GM12878 (cell line): ENCODE results near the gene SSBP3. TPM values are rescaled to one million over a fixed set of nuclear protein-coding genes. Genes with fewer than 3 reads are reported as not detected.

Source experiments
- ATAC-seq: fragments of 200-7000 bp; cut with Tn5 transposase; 3 replicates; pipeline ENCODE4 v1.9.1; 2020; ENCODE audit warnings: mild to moderate bottlenecking, moderate library complexity
- BruUV-seq: library from RNA; stranded (reverse); fragments of 400-500 nt; replicated peaks from 2 replicates; lab custom pipeline; 2021; lab: Mats Ljungman, UMichigan
- CTCF ChIA-PET: fragments of 300-600 bp; sonication (Branson Sonifier 250); formaldehyde crosslinking; extraction: SDS; loops from one replicate; lab custom pipeline; 2021; ENCODE audit warnings: inconsistent platforms; lab: Yijun Ruan, JAX
- POLR2A ChIA-PET: fragments of 350-600 bp; formaldehyde crosslinking; extraction: SDS; loops from one replicate; lab custom pipeline; 2021; ENCODE audit warnings: inconsistent platforms; lab: Charles Lee
- RAD21 ChIA-PET: fragments of 300-600 bp; sonication (Branson Sonifier 250); formaldehyde crosslinking; loops from one replicate; lab custom pipeline; 2023; ENCODE audit warnings: antibody characterized with exemption; ENCODE audit not compliant: unreplicated experiment; lab: Charles Lee
- SMC1A ChIA-PET: fragments of 300-600 bp; sonication (Branson Sonifier 250); formaldehyde crosslinking; loops from one replicate; lab custom pipeline; 2023; ENCODE audit not compliant: unreplicated experiment, uncharacterized antibody; lab: Charles Lee
- DNase-seq: peaks from one replicate; pipeline ENCODE4 v3.0.0-alpha.2; 2011; ENCODE audit warnings: low read depth, low spot score
- FAIRE-seq: peaks from 3 replicates; lab custom pipeline; 2011; peaks lifted over from hg19 to GRCh38; lab: Jason Lieb, UNC
- H2AFZ ChIP-seq: 2 replicates; pipeline ENCODE4 v1.6.0; 2011; ENCODE audit warnings: low read depth, low read length, control low read depth; ENCODE audit not compliant: control insufficient read depth
- H3K27ac ChIP-seq: 2 replicates; pipeline ENCODE4 v1.5.1; 2011; ENCODE audit warnings: control low read depth; ENCODE audit not compliant: control insufficient read depth, insufficient read depth
- H3K27me3 ChIP-seq, 2 experiments: replicated peaks in 1 of 2; 2 replicates each; pipeline versions ENCODE4 v1.6.0 to v1.6.1; 2011; ENCODE audit warnings: low read length in 1 of 2; ENCODE audit not compliant: control insufficient read depth in 2 of 2, insufficient read depth in 2 of 2
- H3K36me3 ChIP-seq, 2 experiments: 2 replicates each; pipeline ENCODE4 v1.5.1; 2011; ENCODE audit warnings: low read length in 1 of 2; ENCODE audit not compliant: control insufficient read depth in 2 of 2, insufficient read depth in 2 of 2
- H3K4me1 ChIP-seq: 2 replicates; pipeline ENCODE4 v1.6.1; 2011; ENCODE audit warnings: mild to moderate bottlenecking, low read length, moderate library complexity, mixed read lengths; ENCODE audit not compliant: control insufficient read depth, insufficient read depth
- H3K4me2 ChIP-seq: 2 replicates; pipeline ENCODE4 v1.6.0; 2011; ENCODE audit warnings: control low read depth; ENCODE audit not compliant: control insufficient read depth, insufficient read depth
- H3K4me3 ChIP-seq: fragments of 200-600 bp; sonication (generic); 2 replicates; pipeline ENCODE4 v1.5.1; 2016
- H3K79me2 ChIP-seq: 2 replicates; pipeline ENCODE4 v1.6.0; 2011; ENCODE audit warnings: low read length; ENCODE audit not compliant: control insufficient read depth, insufficient read depth
- H3K9ac ChIP-seq: 2 replicates; pipeline ENCODE4 v1.8.0; 2011; ENCODE audit warnings: low read length, control low read depth, mixed read lengths; ENCODE audit not compliant: control insufficient read depth, insufficient read depth
- H3K9me3 ChIP-seq: replicated peaks from 3 replicates; pipeline ENCODE4 v1.5.1; 2011; ENCODE audit warnings: mild to moderate bottlenecking, low read length; ENCODE audit not compliant: control insufficient read depth, insufficient read depth
- H4K20me1 ChIP-seq: 2 replicates; pipeline ENCODE4 v1.6.0; 2011; ENCODE audit not compliant: control insufficient read depth, insufficient read depth
- FOS ChIP-seq: IDR thresholded peaks from 3 replicates; pipeline ENCODE4 v1.6.1; 2011; ENCODE audit warnings: borderline replicate concordance; ENCODE audit not compliant: insufficient read length; ENCODE audit errors: extremely low read depth
- GABPA ChIP-seq: IDR thresholded peaks from 2 replicates; pipeline ENCODE4 v1.6.1; 2014; ENCODE audit warnings: antibody characterized with exemption, low read depth, mild to moderate bottlenecking, inconsistent platforms
- KAT2A ChIP-seq: conservative IDR thresholded peaks from 2 replicates; pipeline ENCODE4 v1.6.1; 2011; ENCODE audit warnings: low read depth, low read length; ENCODE audit not compliant: control insufficient read depth
- PRDM15 ChIP-seq: fragments of 450-650 bp; formaldehyde crosslinking; IDR thresholded peaks from 2 replicates; pipeline ENCODE4 v1.4.0; 2020; ENCODE audit warnings: mild to moderate bottlenecking, moderate library complexity
- RUNX3 ChIP-seq: IDR thresholded peaks from 2 replicates; pipeline ENCODE4 v1.6.1; 2012; ENCODE audit warnings: low read length, inconsistent platforms
- TCF3 ChIP-seq: IDR thresholded peaks from 2 replicates; pipeline ENCODE4 v1.6.1; 2012; ENCODE audit warnings: low read depth, mild to moderate bottlenecking, low read length, borderline replicate concordance; ENCODE audit not compliant: insufficient read depth
- ZBTB11 ChIP-seq: fragments of 450-650 bp; formaldehyde crosslinking; IDR thresholded peaks from 2 replicates; pipeline ENCODE4 v1.5.0; 2022; ENCODE audit warnings: mild to moderate bottlenecking, missing genetic modification characterization
- WGBS: methylation state at CpG from one replicate; pipeline ENCODE4 v1.1.6; 2016; ENCODE audit warnings: low lambda C conversion rate; ENCODE audit not compliant: insufficient replicate concordance, insufficient coverage; ENCODE audit errors: missing lambda C conversion rate; 5-methylcytosine and 5-hydroxymethylcytosine counted together
- in situ Hi-C: fragments of 300-500 bp; cut with MboI; formaldehyde crosslinking; loops from 9 replicates; pipeline ENCODE4 v1.14.3; 2018; ENCODE audit warnings: mixed read lengths
- intact Hi-C: fragments of 100-400 bp; cut with micrococcal nuclease; formaldehyde crosslinking; loops from one replicate; pipeline ENCODE4 v1.14.2; 2022; ENCODE audit not compliant: unreplicated experiment
- polyA plus RNA-seq, 11 experiments: library from polyadenylated mRNA; depleted of rRNA in 4 of 11; unstranded in 6 of 11; stranded (reverse) in 5 of 11; fragments of >200 nt; fragmentation: Nextera tagmentation in 4 of 11; fragmentation: Illumina TruSeq in 1 of 11; extraction: Ambion mirVana in 4 of 11; extraction: Trizol in 1 of 11; gene quantifications; 1 replicate in 1 of 11; 2 replicates in 10 of 11; pipeline versions ENCODE4 v1.2.1 to v1.2.3, GENCODE V29; 2011 to 2016; ENCODE audit warnings: inconsistent platforms in 2 of 11, missing spikeins in 2 of 11, low read depth in 1 of 11
- total RNA-seq, 4 experiments: library from RNA; depleted of rRNA in 3 of 4; stranded (reverse); fragments of >200 nt in 3 of 4; fragmentation: Illumina TruSeq in 1 of 4; extraction: Trizol in 1 of 4; gene quantifications; 2 replicates each; pipeline versions ENCODE4 v1.2.1 to v1.2.3, GENCODE V29; 2013 to 2021

Gene SSBP3
- total and polyA plus RNA-seq, 10 of the 15 experiments (the other 5 are each of a cell fraction or from before 2014, with no cell fraction given) = 4.1 to 51.7 (median 17.1) TPM

GRCh38 chr1:54190526-54190925 lies 215.7 kb downstream of the SSBP3 start:
- Histone ChIP-seq H3K27me3 (no peaks in the 10 kb centered on the region), H3K36me3 (peaks cover 0 to 4% of the 10 kb centered on the region in 2 experiments; a peak in 2 of 4 replicates), H3K27ac (no peak overlapping the region), H3K9me3 (no peaks in the 10 kb centered on the region), H3K79me2 (no peaks in the 10 kb centered on the region), H3K4me3 (no peak overlapping the region), H3K4me2 (no peak overlapping the region), H4K20me1 (no peaks in the 10 kb centered on the region), H2AFZ (no peak overlapping the region), H3K9ac (no peak overlapping the region), H3K4me1 (no peaks in the 10 kb centered on the region)
- WGBS = 93% methylated on average over 9 of the region's 9 CpGs
- FAIRE-seq = no peak
- ChIA-PET SMC1A (interaction anchor here (0.8 to 1.0 kb wide), 2 partner anchors 9 to 10 kb away, joined by 3 read pairs; partner anchors contain the start of genes CYB5RL and MRPL37), RAD21 (no interaction called here), CTCF (interaction anchor here (2.0 kb wide), 1 partner anchor 9 kb away, joined by 11 read pairs; no protein-coding TSS in a partner anchor), POLR2A (interaction anchor here (1.1 kb wide), 1 partner anchor 9 kb away, joined by 3 read pairs; the partner anchor contains the start of genes CYB5RL and MRPL37)
- no peak for ATAC-seq
- DNase-seq = no peak
- BruUV-seq = no TSS peak
- TF ChIP-seq FOS = no peak
- no peak for TF ChIP-seq TCF3
- no peak for TF ChIP-seq PRDM15 (CRISPR knock-in tag)
- no peak for TF ChIP-seq GABPA
- TF ChIP-seq RUNX3 = no peak
- no peak for TF ChIP-seq KAT2A
- no peak for TF ChIP-seq ZBTB11 (CRISPR knock-in tag)
- intact Hi-C loops = no loop called here
- in situ Hi-C loops = no loop called here
